Nucleus accumbens (tissue), 56 donors: Measurements from ENCODE around the gene METRN.

Source experiments
- DNase-seq, 56 donors: peaks; one replicate each; lab custom pipeline; 2025; lab: John Stamatoyannopoulos, UW

METRN gene

DNA sequence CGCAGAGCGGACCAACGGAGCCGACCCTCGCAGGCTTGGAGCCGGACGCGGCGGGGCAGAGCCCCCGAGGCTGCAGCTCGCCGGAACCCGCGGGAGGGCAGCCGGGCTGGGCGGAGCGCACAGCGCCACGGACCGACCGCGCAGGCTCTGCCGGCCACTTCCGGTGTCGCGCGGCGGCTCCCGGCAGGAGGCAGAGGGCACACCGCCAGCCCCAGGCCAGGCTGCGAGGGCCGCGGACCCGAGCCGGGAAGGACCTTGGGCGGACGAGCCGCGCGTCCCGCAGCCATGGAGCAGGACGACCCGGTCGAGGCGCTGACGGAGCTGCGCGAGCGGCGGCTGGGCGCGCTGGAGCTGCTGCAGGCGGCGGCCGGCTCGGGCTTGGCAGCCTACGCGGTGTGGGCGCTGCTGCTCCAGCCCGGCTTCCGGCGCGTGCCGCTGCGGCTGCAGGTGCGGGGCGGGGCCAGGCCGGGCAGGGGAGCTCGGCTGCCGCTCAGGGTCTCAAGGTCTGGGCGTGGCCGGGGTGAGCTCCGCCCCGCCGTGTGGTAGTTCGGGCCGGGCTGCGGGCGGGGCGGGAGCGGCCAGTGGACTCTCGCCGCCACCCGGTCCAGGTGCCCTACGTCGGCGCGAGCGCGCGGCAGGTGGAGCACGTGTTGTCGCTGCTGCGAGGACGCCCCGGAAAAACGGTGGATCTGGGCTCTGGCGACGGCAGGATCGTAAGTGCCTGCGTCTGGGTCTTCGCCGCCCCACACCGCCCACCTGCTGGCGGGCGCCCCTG, 6.3 kb downstream of the METRN start, which contains the start of gene ANTKMT:
ANTKMT (plus strand) TSS at position 157 of the 775 bp plus-strand sequence; CDS start at position 286, 129 bp downstream.
- DNase-seq: peak in 52 of 56 donors; percentile 28 to 85 (median 72)

DNA sequence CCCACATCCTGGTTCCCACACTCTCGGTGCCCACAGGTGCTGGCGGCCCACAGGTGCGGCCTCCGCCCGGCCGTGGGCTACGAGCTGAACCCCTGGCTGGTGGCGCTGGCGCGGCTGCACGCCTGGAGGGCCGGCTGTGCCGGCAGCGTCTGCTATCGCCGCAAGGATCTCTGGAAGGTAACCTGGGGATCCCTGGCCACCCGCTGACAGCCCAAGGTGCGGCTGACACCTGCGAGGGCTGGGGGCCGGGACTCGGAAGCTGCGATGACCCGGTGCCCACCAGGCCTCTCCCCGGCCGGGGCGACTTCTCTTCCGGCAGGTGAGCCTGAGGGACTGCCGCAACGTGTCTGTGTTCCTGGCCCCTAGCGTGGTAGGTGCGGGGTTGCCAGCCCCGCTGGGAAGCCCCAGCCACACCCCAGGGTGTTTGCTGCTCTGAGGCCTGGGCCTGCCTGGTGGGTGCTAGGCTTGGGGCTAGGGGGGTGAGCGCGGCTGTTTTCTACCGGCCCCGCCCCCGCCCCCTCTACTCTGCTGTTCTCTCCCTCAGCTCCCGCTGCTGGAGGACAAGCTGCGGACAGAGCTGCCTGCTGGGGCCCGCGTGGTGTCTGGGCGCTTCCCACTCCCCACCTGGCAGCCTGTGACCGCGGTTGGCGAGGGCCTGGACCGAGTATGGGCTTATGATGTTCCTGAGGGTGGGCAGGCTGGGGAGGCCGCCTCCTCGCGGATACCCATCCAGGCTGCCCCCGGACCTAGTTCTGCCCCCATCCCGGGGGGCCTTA, 7.0 kb downstream of the METRN start:
- DNase-seq: no peak

DNA sequence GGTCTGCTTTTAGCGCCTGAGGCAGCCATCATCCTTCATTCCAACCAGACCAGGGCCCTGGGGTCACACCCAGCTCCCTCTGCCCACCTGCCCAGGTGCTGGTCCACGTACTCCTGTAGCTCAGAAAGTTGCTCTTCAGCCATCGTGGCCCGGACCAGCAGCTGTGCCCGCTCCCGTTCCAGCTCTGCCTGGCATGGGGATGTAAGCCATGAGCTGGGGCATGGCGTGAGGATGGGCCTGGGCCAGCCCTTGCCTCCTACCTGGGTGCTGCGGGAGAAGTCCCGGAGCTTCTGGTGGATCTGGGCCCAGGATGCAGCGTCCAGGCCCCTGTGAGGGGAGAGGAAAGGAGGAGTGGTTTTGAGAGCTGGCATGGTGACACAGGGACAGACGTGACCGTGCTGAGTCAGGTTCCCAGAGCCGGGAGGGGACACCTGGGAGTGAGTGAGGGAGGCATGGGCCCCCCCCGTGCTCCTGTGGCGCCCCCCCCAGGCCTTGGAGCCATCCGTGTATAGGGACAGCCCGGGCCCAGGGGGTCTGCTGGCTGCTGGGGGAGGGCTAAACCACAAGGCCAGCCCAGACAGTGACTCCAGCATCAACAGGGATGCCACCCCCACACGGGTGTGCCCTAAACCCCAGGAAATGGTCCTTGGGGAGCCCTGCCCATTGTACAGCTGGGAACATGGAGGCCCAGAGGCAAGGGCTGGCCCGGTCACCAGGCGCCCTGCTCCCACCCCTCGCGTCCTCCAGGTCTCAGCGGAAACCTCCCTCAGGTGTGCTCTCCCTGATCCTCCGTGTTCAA, 8.1 kb downstream of the METRN start:
- DNase-seq: no peak

DNA sequence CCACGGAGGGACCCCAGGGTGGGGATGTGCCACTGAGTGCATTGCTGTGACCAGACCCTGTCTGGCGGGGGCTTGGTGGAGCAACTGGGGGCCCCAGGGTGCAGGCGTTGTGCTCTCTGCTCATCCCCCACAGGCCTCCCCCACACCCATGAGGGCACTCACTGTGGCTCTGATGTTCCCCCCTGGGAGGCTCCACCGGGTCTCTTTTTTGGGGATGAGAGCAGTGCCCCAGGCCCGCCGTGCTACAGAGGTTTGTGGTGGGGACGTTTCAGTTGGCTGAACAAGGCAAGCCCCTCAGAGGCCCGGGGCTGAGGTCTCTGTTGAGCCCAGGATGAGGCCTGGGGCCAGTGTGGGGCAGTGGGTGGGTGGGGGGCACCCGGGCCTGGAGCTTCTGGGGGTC, 8.8 kb downstream of the METRN start:
- DNase-seq: no peak

DNA sequence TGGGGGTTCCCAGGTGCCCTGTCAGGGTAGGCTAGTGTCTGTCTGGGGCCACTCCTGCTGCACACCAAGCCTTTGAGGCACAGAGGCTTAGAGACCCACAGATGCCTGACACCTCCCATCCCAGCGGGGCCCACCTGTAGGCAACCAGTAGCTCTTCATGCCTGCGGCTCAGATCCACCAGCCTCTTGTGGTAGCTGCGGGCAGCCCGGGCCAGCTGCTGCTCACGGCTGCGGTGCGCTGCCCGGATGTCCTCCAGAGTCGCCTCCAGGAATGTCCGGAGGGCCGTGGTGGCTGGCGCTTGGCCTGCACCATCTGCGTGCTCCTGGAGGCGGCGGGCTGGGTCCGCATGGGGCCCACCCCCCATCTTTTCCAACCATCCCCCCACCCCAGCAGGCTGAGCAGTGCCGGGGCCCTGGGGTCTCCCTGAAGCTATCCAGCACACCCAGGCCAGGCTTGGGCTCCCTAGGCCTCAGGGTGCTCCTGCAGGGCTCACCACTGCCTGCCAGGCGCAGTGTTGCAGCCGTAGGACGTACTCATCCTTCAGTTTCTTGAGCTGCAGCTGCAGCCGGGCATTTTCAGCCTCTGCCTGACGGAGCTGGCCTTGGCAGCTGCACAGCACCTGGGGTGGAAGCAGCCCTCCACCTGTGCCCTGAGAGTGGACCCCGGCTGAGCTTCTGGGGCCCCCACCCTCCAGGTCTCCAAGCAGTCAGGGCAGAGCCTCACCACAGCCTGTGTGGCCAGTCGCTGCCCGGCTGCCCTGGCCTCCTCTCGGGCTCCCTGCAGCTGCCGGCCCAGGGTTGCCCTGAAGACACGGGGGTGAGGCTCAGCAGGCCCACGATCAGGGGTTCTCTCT, 9.5 kb downstream of the METRN start:
- DNase-seq: no peak

DNA sequence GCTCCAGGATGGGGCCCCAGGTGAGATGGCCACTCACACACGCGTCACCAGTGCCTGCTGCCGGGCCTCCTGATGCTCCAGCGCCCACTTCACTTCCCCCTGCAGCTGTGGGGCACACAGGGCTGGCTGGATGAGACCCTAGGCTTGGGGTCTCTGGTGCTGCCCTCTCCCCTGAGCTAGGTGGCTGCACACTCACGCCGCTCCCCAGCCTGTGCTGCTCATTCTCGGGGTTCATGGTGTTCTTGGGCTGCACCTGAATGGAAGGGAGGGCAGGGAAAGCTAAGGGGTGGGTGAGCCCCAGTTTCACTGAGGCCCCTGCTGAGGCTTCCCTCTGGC, 10.1 kb downstream of the METRN start:
- DNase-seq: no peak

DNA sequence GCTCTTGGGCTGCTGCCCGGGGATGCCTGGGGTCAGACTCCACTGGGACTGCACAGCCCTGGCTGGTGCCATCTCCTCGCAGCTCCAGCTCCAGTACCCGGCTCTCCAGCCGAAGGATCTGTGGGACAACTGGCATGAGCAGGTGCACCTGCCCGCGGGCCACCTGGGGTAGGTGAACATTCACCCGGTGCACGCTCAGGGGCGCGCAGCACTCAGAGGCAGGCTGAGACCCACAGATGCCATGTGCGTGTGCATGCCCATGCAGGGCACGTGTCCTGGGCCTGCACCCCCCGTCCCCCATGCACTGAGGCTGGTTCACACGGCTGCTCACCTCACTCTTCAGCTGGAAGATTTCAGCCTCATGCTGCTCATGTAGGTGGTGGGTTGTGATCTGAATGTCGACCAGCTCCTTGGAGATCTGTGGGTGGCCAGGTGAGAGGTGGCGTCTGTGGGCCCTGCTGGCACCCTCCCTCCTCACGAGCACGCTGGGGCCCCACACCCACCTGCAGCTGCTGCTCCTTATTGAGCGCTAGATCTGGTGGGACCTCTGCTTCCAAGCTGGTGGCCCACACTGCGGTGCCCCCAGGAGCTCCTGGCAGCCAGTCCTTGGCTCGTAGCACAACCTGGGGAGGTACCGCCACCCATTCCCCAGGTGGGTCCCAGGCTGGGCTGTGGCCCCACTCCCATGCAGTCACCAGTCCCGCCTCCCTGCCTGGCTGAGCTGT, 10.7 kb downstream of the METRN start:
- peak in 1 of 56 donors; percentile 43 for DNase-seq

DNA sequence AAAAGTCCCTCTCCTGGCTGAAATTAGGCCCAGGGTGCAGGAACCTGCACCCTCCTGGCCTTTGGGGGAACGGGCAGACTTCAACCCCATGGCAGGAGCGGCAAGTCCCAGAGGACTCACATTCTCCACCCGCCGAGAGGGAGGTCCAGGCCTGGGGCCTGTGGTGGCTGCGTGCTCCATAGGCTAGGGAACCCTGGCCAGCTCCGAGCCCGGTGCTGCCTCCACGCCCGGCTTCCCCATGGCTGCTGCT, 11.2 kb downstream of the METRN start:
- no peak for DNase-seq

DNA sequence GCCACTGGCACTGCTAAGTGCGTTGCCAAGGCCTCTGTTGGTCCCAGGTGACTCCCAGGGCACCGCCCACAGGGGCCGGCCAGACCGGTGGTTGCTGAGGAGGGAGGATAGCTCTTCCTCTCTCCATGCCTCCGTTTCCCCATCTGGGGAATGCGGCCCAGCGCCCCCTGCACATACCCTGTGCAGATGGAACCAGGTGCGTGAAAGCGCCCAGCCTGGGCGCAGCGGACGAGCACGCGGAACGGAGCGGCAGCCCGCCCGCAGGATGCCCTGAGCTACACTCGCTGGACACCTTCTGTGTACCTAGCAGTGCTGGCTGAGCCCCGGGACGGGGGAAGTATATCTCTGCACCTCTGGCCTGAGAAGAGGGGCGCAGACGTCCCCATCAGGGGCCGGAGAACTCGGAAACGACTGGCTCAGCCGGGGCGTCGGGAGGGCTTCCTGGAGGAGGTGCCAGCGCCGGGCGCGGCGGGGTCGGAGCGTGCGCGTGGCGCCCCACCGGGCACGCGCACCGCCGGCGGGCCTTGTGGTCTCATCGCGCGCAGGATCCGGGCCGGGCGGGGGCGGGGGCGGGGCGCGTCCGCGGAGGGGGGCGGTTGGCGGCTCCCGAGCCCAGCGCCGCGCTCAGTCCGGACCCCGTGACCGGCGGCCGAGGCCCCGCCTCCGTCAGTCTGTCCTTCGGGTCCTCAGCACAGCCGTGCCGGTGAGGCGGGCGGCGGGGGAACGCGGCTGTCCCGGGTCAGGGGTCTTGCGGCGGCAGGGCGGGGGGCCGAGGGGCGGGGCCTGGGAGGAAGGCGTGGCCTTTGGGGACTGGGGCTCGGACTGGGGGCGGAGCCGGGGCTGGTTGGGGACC, 11.7 kb downstream of the METRN start, which contains the start of the genes CCDC78 and HAGHL:
CCDC78 (minus strand) TSS at position 6 of the 853 bp plus-strand sequence. CDS start 76 bp downstream, outside the sequence.
HAGHL (plus strand) TSS at position 669 of the 853 bp plus-strand sequence. CDS start 404 bp downstream, outside the sequence.
- DNase-seq: peak in 44 of 56 donors; percentile 12 to 76 (median 48)

DNA sequence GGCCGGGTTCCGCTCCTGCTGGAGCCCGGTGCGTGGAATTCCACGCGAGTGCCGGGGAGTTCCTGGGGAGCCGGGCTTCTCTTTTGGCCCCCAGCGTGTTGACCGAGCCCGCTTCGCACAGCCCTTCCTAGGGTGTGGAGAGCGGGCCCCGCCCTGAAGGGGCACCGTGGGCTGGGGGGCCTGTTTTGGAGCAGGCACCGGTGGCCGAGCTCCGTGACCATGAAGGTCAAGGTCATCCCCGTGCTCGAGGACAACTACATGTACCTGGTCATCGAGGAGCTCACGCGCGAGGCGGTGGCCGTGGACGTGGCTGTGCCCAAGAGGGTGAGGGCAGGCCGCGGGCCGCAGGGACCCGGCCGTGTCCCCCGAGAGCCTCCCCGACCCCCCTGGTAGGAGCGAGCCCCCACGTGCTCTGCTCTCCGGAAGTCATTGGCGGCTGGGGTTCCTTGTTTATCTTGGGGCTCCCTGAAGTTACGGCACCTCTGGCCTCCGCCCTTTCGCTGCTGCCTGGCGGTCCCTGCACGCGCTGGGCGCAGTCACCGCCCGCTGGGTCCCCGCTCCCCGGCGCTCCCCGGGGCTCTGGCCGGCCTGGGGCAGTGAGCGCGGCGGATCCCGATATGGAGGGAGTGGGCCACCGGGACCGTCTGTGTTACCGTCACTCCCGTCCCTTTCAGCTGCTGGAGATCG, 12.5 kb downstream of the METRN start:
- DNase-seq: peak in 1 of 56 donors; percentile 54

DNA sequence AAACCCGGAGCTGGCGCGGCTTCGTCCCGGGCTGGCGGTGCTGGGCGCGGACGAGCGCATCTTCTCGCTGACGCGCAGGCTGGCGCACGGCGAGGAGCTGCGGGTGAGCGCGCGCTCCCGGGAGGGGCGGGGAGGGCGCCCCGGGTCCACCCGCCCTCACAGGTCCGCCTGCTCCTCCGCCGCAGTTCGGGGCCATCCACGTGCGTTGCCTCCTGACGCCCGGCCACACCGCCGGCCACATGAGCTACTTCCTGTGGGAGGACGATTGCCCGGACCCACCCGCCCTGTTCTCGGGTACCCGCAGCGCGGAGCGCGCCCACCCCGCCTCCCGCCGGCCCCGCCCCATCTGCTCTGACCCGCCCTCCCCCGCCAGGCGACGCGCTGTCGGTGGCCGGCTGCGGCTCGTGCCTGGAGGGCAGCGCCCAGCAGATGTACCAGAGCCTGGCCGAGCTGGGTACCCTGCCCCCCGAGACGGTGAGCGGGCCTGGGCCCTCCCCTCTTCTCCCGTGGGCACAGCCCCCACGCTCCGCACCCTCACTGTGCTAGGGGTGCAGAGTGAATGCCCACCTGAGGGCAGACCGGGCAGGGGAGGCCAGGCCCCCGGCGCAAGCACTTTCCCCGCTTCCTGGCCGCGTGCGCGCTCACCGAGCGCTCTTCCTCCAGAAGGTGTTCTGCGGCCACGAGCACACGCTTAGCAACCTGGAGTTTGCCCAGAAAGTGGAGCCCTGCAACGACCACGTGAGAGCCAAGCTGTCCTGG, 13.4 kb downstream of the METRN start:
- DNase-seq: peak in 47 of 56 donors; percentile 19 to 82 (median 53)

DNA sequence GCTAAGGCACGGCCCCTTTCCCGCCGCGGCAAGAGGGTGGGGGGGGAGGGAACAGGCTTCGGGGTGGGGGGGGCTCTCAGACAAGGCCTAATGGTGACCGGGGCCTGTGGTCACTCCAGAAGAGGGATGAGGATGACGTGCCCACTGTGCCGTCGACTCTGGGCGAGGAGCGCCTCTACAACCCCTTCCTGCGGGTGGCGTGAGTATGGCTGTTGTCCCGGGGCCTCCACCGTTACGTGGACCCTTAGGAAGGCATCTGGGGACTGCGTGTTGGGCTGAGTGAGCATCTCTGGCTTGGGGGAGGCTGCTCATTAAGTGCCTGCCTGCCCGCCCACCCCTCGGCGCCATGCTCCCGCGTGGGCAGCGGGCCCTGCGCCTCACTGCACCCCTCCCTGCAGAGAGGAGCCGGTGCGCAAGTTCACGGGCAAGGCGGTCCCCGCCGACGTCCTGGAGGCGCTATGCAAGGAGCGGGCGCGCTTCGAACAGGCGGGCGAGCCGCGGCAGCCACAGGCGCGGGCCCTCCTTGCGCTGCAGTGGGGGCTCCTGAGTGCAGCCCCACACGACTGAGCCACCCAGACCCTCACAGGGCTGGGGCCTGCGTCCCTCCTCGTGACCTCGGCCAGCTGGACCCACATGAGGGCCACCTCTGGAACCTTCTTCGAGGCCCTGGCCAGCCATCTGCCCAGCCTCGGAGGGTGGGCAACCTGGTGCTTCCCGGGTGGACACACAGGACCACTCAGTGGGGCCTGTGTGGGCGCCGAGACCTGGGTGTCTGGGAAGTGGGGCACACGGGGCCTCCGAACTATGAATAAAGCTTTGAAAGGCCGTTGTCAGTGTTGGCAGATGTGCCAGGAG, 14.2 kb downstream of the METRN start:
- DNase-seq: peak in 26 of 56 donors; percentile 21 to 82 (median 46)

DNA sequence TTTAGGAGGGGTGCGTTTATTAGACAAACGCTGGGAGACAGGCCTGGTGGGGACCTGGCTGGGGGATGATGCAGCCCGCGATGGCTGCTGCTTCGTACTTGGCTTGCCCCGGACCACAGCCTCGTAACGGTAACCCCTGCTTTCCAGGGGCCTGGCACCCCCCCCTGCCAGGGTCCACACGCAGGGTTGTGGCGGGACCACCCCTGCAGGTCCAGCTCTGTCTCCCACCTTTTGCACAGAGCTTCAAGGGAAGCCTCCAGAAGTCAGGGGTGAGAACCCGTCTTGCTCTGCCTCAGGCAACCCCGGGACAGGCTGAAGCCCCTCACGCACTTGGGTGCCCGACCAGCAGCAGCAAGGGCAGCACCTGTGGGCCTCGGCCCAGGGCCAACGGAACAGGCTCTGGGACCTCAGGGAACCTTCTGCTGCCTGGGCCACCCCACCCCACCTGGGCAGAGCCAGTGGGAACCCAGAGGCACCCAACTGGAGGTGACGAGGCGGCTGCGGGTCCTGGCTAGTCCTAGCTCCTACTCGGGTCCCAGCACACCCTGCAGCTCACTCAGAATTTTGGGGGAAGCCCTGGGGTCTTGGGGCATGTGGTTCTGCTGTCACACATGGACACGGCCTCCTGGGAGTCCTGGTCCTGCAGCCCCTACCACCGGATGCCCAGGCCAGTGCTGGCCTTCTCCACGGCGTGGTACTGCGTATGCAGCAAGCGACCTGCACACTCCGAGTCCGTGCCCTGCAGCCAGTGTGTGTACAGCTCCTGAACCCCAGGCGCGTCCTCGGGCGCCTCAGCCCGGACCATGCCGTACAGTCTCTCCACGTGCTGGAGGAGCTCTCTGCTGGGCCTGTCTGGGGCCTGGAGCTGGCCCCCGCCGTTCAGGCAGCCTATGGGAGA, 15.1 kb downstream of the METRN start:
- DNase-seq: no peak

DNA sequence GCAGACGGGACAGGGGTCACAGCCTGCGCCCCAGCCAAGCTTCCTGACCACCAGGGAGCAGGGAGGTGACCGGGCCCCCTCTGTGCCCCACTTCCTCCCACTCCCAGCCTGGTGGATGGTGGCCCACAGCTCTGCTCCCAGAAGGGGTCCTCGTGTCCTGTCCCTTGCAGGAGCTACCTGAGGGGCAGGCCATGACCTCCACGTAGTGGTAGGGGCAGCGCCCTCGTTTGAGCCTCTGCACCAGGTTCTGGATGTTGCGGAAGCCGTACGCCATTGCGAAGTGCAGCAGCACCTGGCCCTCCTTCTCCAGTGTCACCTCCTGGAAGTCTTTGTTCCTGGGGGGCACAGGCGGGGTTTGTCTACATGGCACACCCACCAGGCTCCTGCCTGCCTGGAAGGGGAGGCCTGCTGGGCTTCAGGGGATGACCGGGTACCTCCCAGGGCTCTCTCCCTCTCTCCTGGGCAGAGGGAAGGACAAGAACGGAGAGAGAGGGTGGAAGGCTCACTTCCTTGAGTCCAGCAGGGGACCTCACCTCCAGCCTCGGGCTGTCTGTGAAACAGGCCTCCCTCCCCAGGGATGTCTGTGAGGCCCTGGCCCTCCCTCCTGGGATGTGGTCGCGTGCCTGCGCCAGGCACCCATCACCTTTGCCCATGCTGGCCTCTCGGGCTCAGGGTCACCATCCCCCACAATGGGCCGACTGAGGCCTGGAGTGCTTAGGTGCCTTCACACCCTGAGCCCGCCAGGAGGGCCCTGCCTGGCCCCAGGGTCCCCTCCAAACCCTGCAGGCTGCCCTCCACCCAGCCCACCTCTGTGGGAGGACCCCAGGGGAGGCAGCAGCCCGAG, 16.0 kb downstream of the METRN start:
- no peak for DNase-seq
